ENCODE results near the gene SCUBE2.

- TF ChIP-seq CTCF (IDR thresholded peaks at IDR 0.05) (no peak), POLR2A (IDR thresholded peaks at IDR 0.05) (no peak)
These were observed 45.3 kb upstream of the SCUBE2 start for GRCh38 chr11:9136741-9137140.
